HG02678 (cell line): ENCODE data around the gene CNOT1.
"Not testable (repeated sequence)": the region's sequence is repeated elsewhere in the genome, so short reads cannot be mapped to it uniquely, and the experiment has no call there.

Source experiments
- ATAC-seq: cut with Tn5 transposase; IDR thresholded peaks from one replicate; pipeline ENCODE4 v1.9.1; 2021; ENCODE audit warnings: mild to moderate bottlenecking, moderate library complexity; ENCODE audit not compliant: unreplicated experiment

CNOT1 gene

DNA sequence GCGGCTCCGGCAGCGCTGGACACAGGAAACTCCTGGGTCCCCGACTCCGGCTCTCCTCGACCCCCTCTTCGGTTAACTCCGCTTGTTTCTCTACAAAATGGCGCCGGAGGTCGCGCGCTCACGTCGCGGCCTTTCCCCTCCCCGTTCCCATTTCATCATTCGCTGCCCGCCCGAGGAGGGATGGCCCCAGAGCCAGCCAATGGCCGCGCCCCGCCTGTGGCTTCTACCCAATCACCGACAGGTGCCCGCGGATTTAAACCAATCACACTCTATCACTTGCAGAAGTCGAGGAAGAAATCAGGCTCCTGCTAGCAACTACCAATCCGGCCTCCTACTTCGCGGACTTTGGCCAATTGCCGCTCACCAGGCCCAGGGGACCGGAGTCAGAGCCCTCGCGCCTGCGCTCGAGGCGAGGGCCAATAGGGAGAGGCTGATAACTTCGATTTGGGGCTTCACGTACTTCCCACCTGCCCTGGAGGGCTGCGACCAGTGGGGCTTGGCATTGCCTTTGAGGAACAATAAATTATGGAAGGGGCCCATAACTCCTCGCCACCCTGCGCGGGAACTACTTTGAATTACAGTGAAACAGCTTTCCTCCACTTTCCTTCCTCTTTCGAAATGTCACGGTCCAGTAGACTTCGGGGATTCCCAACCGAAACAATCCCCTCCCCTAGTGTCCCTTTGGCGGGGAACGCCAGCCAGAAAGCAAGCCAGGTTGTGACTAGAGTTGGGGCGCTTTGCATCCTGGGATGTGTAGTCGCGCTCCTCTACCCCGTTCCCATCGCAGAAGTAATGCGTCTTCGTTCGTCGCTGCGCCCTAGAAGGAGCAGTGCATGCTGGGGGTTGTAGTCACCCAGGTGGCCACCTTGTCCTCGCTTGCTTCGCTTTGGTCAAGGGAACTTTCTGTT lies at the start of gene CNOT1:
TSS of gene CNOT1 (minus strand) at position 94 of the 908 bp plus-strand sequence. CDS start 30,489 bp downstream, outside the sequence.
- peak; percentile 86 for ATAC-seq

DNA sequence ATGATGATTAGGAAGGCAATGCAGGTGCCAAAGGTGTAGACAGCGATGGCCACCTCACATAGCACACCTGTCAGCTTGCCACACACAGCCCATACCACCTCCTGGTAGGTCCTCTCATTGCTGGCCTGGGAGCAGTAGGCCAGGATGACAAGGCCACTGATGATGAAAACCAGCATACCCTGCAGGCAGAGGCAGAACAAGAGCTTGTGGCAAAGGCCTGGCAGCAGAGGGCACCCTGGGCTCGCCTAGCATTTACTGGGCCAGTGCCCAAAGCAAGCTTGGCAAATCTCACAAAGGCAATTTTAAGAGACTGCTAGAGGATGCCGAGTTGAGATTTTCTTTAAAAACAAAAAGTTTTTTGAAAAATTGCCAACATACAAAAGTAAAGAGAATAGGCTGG lies 49.1 kb upstream of the CNOT1 start:
- ATAC-seq = no peak

DNA sequence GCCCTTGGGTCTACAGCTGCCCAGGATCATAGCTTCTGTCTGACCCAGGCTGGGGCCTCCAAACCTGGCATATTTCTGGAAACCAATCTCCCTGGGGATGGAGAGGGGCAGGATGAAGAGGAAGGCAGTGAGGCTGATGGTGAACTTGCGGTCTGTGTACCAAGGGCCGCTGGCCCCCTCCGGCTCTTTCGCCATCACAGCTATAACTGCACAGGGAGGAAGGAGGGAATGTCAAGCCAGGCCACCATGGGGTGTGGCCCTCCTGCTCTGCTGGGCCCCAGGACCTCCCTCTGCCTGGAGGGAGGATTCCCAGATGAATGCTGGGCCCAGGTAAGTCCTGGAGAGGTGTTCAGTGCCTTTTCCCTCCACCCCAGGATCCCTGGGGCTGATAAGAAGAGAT lies 48.6 kb upstream of the CNOT1 start:
- no peak for ATAC-seq

DNA sequence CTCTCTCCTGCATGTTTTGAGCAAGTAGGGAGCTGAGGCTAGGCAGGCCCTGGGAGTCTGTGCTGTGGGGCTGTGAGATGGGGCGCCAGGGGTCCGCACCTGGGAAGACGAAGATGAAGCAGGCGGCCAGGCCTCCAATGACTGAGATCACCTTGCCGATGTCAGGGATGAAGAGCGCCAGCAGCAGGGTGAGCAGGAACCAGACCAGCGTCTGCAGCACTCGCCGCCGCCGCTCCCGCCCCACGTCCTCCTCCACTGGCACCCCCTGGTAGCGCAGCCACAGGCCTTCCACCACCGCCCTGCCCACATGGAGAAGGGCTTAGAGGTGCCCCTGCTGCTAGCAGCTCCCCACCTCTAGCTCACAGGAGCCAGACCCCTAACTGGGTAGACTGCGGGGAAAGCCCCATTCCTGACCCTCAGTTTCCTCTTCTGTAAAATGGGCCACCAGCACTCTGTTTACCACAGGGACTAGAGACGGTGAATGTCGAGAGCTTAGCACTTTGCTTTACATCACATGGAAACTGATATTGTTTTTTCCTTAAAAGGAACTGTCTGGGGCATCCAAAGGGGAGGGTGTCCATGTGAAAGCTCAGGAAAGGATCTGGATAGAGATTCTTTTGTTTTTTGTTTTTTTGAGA lies 41.4 kb upstream of the CNOT1 start:
- no peak for ATAC-seq

DNA sequence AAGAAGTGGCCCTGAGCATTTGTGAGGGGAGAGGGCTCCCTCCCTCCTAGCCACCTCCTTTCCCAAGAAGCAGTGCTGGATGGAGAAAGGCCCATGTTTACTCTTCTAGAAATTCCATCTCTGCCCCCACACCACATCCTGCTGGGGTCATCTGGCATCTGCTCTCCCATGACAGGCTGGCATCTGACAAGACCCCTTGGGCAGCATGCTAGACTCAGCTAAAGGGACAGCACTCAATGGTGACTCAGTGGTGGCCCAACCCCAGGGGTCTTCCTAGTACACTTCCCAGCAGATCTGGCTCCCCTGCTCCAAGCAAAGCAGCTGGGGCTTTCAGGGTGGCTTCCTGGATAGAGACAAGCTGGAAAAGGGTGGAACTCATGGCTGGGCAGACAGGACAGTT lies 40.6 kb upstream of the CNOT1 start:
- ATAC-seq = no peak

DNA sequence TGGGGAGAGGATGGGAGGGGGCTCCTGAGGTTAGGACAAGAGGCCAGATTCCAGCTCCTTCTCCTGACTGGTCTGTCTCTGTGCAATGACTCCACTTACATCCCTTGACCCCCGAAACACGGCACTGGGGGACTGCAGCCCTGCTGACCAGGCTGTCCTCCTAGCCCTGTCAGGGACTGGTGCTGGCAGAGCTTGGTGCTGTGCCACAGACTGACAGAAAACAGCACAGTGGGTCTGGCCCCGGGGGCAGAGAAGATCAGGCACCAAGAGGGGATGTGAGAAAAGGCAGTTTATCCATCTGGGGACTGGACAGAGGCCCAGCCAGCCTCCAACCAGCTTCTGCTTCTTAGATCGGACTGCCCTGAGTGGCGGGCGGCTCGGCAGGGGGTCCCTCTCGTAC lies 35.6 kb upstream of the CNOT1 start:
- no peak for ATAC-seq

DNA sequence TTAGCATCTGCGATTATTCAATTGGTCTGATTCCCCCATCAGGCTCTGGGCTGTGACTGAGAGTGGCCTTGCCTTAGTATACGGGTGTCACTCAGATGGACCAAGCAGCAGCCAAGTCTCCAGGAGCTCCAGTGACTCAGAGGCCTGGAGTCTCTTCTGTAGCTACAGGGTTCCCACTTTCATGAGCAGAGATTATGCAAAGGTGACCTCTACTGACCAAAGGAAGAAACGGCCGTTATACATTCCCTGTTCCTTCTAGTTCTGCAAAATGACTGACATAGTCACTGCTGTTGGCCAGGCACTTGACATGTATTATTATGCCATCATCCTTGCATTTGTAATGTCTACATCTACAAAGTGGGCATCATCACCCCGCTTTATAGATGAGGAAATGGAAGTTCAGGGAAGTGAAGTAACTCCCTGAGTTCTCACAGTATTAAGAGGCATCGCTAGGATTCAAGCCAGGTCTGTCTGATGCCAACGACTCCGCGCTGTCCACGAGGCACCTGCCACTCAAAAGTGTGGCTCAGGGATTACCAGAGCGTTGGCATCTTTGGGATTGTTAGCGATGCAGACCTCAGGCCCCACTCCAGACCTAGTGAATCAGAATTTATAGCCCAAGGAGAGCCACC lies 31.7 kb upstream of the CNOT1 start:
- ATAC-seq = peak; percentile 75

DNA sequence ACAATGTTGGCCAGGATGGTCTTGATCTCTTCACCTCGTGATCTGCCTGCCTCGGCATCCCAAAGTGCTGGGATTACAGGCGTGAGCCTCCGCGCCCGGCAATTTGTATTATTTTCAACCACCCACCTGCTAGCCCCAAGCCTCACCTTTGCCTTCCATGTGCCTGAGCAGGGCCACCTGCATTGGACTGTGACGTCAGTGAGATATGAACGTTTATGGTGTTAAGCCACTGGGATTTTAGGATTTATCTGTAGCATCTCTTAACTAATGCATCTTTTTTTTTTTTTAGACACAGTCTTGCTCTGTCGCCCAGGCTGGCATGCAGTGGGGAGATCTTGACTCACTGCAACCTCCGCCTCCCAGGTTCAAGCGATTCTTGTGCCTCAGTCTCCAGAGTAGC lies 30.3 kb upstream of the CNOT1 start:
- not testable (repeated sequence) for ATAC-seq

DNA sequence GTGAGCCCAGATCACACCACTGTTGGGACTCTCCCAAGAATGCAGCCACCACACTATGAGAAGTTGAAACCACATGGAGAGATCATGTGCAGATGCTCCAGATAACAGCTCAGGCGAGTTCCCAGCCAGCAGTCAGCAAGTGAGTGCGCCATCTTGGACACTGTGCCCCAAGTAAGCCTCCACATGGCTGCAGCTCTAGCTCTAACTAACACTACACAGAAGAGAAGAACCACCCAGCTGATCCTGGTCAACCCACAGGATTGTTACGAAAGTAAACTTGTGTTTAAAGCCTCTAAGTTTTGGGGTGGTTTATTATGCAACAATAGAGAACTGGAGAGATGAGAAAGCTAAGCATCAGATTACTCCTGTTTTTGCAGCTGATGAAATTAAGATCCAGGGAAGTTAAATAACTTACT lies 29.2 kb upstream of the CNOT1 start:
- ATAC-seq = no peak

DNA sequence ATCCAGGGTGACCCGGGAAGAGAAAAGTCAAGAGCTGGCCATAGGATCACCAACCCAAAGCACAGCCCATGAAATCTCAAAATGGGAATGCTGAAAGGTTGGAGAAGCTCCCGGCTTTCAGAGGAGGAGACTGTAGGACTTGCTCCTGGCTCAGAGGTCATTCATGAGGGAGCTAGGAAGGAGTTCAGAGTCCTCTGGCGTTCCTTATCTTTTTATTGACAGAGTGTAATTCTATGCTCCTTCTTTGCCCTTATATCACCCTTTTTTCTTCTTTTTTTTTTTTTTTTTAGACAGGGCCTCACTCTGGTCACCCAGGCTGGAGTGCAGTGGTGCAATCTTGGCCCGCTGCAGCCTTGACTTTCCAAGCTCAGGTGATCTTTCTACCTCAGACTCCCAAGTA lies 27.3 kb upstream of the CNOT1 start:
- no peak for ATAC-seq

DNA sequence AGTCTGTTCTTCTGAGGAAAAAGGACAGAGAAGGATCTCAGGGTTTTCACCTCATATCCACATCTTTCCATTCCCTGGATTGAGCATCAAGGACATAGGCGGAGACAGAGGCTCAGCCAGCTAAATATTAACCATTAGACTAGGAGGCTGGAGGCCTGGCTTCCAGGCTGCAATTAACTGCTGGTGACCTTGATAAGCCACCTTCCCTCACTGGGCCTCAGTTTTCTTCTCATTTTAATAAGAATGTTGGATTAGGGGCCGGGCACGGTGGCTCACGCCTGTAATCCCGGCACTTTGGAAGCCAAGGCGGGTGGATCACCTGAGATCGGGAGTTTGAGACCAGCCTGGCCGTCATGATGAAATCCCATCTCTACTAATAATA lies 25.6 kb upstream of the CNOT1 start:
- no peak for ATAC-seq

DNA sequence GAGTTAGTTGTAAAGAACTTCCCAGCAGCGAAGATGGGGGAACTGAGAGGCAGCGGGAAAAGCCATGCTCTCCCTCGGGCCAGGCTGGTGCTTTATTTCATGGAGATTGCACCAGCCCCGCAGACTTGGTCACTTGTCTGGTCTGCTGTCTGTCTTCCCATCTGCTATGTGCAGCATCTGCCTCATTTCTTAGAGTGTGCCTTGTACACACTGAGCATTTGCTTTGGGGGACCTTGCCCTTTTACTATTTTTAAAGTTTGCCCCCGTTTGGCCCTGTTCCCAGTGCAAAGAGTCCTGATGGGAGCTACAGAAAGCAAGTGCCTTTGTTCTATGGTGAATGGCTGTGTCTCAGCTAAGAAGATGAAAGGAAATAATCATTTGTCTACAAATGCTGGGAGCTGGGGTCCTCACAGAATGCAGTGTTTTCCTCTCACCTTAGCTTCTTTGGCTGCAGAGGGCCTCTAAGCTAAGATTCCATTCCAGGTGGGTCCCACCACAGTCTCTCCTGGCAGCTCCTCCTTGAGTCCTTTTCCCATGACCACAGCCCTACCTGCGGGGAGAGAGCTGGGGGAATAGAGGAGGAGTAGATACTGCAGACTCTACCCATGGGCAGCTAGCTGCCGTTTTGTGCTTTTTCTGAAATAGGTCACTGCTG lies 25.1 kb upstream of the CNOT1 start:
- ATAC-seq = no peak

DNA sequence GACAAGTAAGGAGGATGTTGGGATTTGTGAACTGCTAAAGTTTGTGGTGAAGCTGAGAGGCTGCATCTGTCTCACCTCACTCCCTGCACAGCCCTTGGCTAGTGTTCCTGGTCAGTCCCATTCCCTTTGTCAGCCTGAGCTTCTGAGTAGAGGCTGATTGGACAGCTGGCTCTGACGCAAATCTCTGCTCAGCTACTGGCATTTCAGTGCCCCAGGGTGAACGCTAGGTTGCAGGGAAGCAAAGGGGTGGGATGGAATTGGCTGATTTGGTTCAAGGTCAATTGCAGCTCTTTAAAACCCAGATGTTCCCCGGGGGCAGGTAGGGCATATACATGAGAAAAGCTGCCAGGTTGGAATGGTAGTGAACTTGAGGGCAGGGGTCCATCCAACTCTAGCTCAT lies 23.1 kb upstream of the CNOT1 start:
- ATAC-seq = no peak

DNA sequence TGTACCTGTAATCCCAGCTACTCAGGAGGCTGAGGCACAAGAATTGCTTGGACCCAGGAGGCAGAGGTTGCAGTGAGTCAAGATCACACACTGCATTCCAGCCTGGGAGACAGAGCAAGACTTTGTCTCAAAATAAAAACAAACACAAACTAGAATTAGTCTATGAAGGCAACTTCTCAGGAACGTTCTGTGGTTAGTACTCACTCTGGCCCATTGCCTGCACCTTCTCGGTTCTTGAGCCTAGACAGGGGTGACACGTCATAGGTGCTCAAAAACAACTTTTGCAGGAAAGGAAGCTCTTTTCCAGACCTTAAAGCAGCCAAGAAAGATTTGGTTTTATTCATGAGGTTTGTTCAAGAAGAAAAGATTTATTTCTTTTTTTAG lies 22.3 kb upstream of the CNOT1 start:
- no peak for ATAC-seq

DNA sequence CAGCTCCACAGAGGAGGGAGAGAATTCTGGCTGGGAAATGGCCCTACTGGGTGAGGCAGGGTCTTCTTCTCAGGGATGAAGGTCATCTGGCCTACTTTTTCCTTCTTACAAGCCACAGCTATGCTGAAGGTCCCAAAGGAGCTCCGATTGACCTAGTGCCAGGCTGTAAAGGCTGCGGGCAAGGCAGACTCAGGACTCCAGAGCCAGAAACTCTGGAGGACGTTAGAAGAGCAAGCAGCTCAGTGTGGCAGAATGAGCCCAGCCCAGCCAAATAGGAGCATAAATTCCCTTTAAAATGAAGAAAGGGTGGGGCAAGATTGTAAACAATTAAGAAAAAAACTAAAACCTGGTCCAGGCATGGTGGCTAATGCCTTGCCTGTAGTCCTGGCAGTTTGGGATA lies 20.1 kb upstream of the CNOT1 start:
- ATAC-seq = no peak

DNA sequence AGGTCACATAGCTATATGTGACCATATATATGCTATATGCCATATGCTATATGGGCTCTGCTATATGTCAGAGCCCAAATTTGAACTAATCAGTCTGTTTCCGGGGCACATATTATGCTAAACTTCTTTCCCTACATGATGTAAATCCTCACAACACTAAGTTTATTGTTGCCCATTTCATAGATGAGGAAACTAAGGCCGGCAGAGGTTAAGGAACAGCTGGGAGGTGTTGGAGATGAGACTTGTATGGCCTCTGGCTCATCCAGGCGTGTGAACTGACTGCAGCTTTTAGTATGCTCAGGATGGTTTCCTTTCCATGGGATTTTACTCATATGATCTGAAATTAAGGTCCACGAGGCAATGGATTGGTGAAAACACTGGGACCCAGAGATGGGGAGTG lies 17.5 kb upstream of the CNOT1 start:
- no peak for ATAC-seq

DNA sequence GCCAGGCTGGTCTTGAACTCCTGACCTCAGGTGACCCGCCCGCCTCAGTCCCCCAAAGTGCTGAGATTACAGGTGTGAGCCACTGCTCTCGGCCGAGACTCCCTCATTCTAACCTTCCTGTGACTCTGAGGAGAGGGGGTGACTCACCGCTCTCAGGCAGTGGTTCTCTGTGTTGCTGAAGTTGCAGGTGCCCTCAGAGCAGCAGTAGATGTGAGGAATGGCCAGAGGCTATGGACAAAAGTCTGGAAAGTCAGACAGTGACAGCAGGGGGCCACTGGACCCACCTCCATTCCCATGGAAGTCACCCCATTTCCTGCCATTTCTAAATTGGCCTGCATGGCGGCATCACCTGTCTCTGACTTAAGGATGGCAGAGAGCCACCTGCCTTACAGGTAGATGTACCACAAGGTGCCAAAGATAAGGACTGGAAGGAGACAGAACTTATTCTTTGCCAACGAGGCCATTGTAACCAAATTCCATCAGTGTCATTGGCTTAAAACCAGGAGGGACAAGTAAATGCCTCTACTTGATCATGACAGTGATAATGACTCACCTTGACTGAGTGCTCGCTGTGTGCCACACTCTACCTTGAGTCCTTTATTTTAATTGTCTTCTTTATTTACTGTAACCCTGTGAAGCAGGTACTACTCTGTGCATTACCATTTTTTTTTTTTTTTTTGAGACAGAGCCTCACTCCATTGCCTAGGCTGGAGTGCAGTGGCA lies 15.3 kb upstream of the CNOT1 start:
- no peak for ATAC-seq

DNA sequence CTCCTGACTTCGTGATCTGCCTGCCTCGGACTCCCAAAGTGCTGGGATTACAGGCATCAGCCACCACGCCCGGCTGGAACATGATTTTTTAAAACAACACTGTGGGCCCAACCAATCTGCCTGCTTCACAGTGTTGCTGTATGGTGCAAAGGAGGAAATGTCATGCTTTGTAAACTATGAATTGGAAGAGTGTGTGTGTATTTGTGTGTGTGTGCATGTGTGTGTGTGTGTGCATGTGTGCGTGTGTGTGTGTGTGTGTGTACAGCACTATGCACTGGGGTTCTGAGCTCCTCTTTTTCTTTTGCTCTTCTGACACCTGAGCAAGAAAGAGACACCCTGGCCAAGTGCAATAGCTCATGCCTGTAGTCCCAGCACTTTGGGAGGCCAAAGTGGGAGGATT lies 14.5 kb upstream of the CNOT1 start:
- ATAC-seq = no peak

DNA sequence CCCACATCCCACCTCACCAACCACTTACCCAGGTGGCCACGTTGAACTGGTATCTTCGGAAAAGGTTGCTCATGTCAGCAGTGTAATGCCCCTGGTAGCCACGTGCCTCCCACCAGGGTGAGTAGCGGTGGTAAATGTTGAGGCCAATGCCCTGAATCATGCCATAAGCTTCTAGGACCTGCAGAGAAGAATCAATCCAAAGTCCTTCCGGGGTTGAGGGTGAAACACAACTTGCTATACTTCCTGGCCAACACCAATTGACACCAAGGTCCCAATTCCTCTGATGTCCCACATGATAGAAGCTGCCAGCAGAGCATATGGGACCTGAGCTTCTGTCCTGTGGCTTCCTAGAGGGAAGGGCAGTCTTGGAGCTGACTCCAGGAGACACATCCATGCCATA lies 11.3 kb upstream of the CNOT1 start:
- ATAC-seq = no peak

DNA sequence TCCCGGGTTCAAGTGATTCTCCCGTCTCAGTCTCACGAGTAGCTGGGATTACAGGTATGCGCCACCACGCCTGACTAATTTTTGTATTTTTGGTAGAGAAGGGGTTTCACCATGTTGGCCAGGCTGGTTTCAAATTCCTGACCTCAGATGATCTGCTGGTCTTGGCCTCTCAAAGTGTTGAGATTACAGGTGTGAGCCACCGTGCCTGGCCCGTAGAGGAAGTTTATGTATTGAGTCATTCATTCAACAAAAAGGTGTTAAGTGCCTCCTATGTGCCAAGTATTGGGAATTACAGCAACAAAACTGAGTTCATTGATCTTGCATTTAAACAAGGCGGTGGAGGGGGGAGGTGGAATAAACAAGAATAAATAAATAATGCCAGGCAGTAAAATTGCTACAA lies 10.2 kb upstream of the CNOT1 start:
- no peak for ATAC-seq

DNA sequence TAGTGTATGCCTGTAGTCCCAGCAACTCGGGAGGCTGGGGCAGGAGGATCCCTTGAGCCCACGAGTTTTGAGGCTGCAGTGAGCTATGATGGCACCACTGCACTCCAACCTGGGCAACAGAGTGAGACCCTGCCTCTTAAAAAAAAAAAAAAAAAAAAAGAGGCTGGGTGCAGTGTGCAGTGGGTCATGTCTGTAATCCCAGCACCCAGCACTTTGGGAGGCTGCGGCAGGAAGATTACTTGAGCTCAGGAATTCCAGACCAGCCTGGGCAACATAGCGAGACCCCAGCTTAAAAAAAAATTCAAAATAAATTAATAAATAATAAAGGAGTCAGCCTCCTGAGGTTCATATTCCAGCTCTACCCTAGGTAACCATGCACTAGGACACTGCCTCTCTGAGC lies 9.6 kb upstream of the CNOT1 start:
- no peak for ATAC-seq
